GM23338 (cell line): ENCODE measurements around the gene ZEB2. TPM values are rescaled to one million over a fixed set of nuclear protein-coding genes. Genes with fewer than 3 reads are reported as not detected.

Experiments
- ATAC-seq: fragments of 200-7000 bp; cut with Tn5 transposase; 3 replicates; pipeline ENCODE4 v1.9.1; 2020
- DNase-seq: peaks from one replicate; pipeline ENCODE4 v3.0.0-alpha.2; 2015; ENCODE audit warnings: low spot score
- H2AFZ ChIP-seq: fragments of 200-600 bp; sonication (generic); 2 replicates; pipeline ENCODE4 v1.8.0; 2016; ENCODE audit warnings: antibody characterized with exemption, mild to moderate bottlenecking, moderate library complexity
- H3F3A ChIP-seq: fragments of 200-600 bp; sonication (generic); replicated peaks from 2 replicates; pipeline ENCODE4 v1.8.0; 2017; ENCODE audit warnings: antibody characterized with exemption, mixed run types, low read depth
- H3K27ac ChIP-seq: fragments of 200-600 bp; sonication (generic); 2 replicates; pipeline ENCODE4 v1.6.1; 2016; ENCODE audit warnings: low read depth
- H3K27me3 ChIP-seq: fragments of 200-600 bp; sonication (generic); 2 replicates; pipeline ENCODE4 v1.8.0; 2016; ENCODE audit warnings: mild to moderate bottlenecking, mixed run types, moderate library complexity; ENCODE audit not compliant: insufficient read depth
- H3K36me3 ChIP-seq: fragments of 200-600 bp; sonication (generic); 2 replicates; pipeline ENCODE4 v1.8.0; 2016; ENCODE audit warnings: mild to moderate bottlenecking; ENCODE audit not compliant: insufficient read depth
- H3K4me1 ChIP-seq: fragments of 200-600 bp; sonication (generic); 2 replicates; pipeline ENCODE4 v1.8.0; 2016; ENCODE audit warnings: mild to moderate bottlenecking, moderate library complexity; ENCODE audit not compliant: insufficient read depth
- H3K4me2 ChIP-seq: fragments of 200-600 bp; sonication (generic); 2 replicates; pipeline ENCODE4 v1.7.1; 2017; ENCODE audit warnings: mixed run types
- H3K4me3 ChIP-seq: fragments of 200-600 bp; sonication (generic); 2 replicates; pipeline ENCODE4 v1.6.1; 2016; ENCODE audit warnings: mixed run types
- H3K79me2 ChIP-seq: fragments of 200-600 bp; sonication (generic); replicated peaks from 2 replicates; pipeline ENCODE4 v1.8.0; 2017; ENCODE audit warnings: mild to moderate bottlenecking; ENCODE audit not compliant: insufficient read depth
- H3K9me2 ChIP-seq: fragments of 200-600 bp; sonication (generic); 2 replicates; pipeline ENCODE4 v1.8.0; 2017; ENCODE audit not compliant: insufficient read depth
- H4K20me1 ChIP-seq: fragments of 200-600 bp; sonication (generic); replicated peaks from 2 replicates; pipeline ENCODE4 v1.8.0; 2017; ENCODE audit warnings: mild to moderate bottlenecking; ENCODE audit not compliant: insufficient read depth
- H3K27ac Mint-ChIP-seq: 2 replicates; pipeline ENCODE4 v1.8.0; 2020; ENCODE audit warnings: inconsistent platforms, mild to moderate bottlenecking, moderate library complexity, mixed read lengths
- H3K27me3 Mint-ChIP-seq: 3 replicates; pipeline ENCODE4 v1.8.0; 2022; ENCODE audit warnings: low read depth, mild to moderate bottlenecking, moderate library complexity, mixed read lengths, inconsistent platforms; ENCODE audit not compliant: insufficient read depth, poor library complexity
- H3K36me3 Mint-ChIP-seq: 3 replicates; pipeline ENCODE4 v1.8.0; 2021; ENCODE audit warnings: low read depth, mild to moderate bottlenecking, inconsistent platforms, moderate library complexity, mixed read lengths
- H3K4me1 Mint-ChIP-seq: 3 replicates; pipeline ENCODE4 v1.8.0; 2020; ENCODE audit warnings: mild to moderate bottlenecking, inconsistent platforms, mixed read lengths
- H3K4me3 Mint-ChIP-seq: 3 replicates; pipeline ENCODE4 v1.8.0; 2021; ENCODE audit warnings: moderate library complexity, mild to moderate bottlenecking, inconsistent platforms, mixed read lengths
- H3K9me3 Mint-ChIP-seq: 3 replicates; pipeline ENCODE4 v1.8.0; 2020; ENCODE audit warnings: moderate library complexity, mild to moderate bottlenecking, inconsistent platforms, mixed read lengths
- CREB1 ChIP-seq: fragments of 250-450 bp; sonication (Bioruptor Pico); IDR thresholded peaks from 2 replicates; pipeline ENCODE4 v1.5.0; 2020; ENCODE audit warnings: low read depth, mild to moderate bottlenecking, moderate library complexity
- CTCF ChIP-seq, 2 experiments: fragments of 200-600 bp in 1 of 2; sonication (generic) in 1 of 2; conservative IDR thresholded peaks; 2 replicates each; pipeline versions ENCODE4 v1.5.1 to v1.6.1; 2016 to 2017; ENCODE audit warnings: antibody characterized with exemption in 2 of 2, low read depth in 2 of 2, mild to moderate bottlenecking in 2 of 2, moderate library complexity in 1 of 2
- ETS1 ChIP-seq: IDR thresholded peaks from 2 replicates; pipeline ENCODE4 v1.6.1; 2016; ENCODE audit warnings: antibody characterized with exemption
- EZH2 ChIP-seq: fragments of 200-600 bp; sonication (generic); IDR thresholded peaks from one replicate; pipeline ENCODE4 v1.8.0; 2017; ENCODE audit warnings: antibody characterized with exemption, mild to moderate bottlenecking, low read depth; ENCODE audit not compliant: unreplicated experiment
- EZH2phosphoT487 ChIP-seq: fragments of 200-600 bp; sonication (generic); IDR thresholded peaks from one replicate; pipeline ENCODE4 v1.8.1; 2018; ENCODE audit warnings: antibody characterized with exemption; ENCODE audit not compliant: unreplicated experiment
- NANOG ChIP-seq: IDR thresholded peaks from 2 replicates; pipeline ENCODE4 v1.6.1; 2016; ENCODE audit warnings: antibody characterized with exemption, borderline replicate concordance
- ZNF331 ChIP-seq: fragments of 250-450 bp; sonication (Bioruptor Pico); IDR thresholded peaks from 2 replicates; pipeline ENCODE4 v1.5.0; 2020; ENCODE audit warnings: low read depth, mild to moderate bottlenecking, moderate library complexity
- ZNF462 ChIP-seq: fragments of 250-450 bp; sonication (Bioruptor Pico); IDR thresholded peaks from 2 replicates; pipeline ENCODE4 v1.5.0; 2020; ENCODE audit warnings: mild to moderate bottlenecking, moderate library complexity
- polyA plus RNA-seq: library from polyadenylated mRNA; unstranded; fragments of >200 nt; fragmentation: Nextera tagmentation; extraction: Ambion mirVana; gene quantifications from 2 replicates; pipeline ENCODE4 v1.2.1, GENCODE V29; 2016
- total RNA-seq: library from RNA; depleted of rRNA; stranded (reverse); fragments of >200 nt; shearing (Covaris generic); gene quantifications from 2 replicates; pipeline ENCODE4 v1.2.3, GENCODE V29; 2014

ZEB2 gene
- total and polyA plus RNA-seq, 2 experiments from 2014 or later, result 0.45 TPM; not detected in 1

GRCh38 chr2:144508172-144508851, 11.6 kb downstream of the ZEB2 start (continued):
- TF ChIP-seq ZNF462, result no peak
- no peak for TF ChIP-seq CTCF (conservative IDR thresholded peaks at IDR 0.05; ENCODE audit: low read depth in 2 of 2)

- no peak overlapping the region for H3K4me3 Mint-ChIP-seq
- Histone ChIP-seq H3K9me2 (no peaks in the 10 kb centered on the region), H3K27me3 (peaks cover 62% of the 10 kb centered on the region), H3K36me3 (no peaks in the 10 kb centered on the region), H4K20me1 (no peaks in the 10 kb centered on the region), H3F3A (no peaks in the 10 kb centered on the region; the same call in 1 of the 2 replicates), H3K79me2 (no peaks in the 10 kb centered on the region), H3K4me3 (no peak overlapping the region), H3K27ac (no peak overlapping the region), H2AFZ (no peak overlapping the region), H3K4me2 (no peak overlapping the region), H3K4me1 (peaks cover 52% of the 10 kb centered on the region)
- H3K27ac Mint-ChIP-seq, result no peak overlapping the region
- no peaks in the 10 kb centered on the region for H3K9me3 Mint-ChIP-seq
- peaks cover 55% of the 10 kb centered on the region for H3K27me3 Mint-ChIP-seq
- ATAC-seq, result no peak
- DNase-seq, result no peak
- H3K36me3 Mint-ChIP-seq, result no peaks in the 10 kb centered on the region
- peaks cover 72% of the 10 kb centered on the region for H3K4me1 Mint-ChIP-seq
- TF ChIP-seq ZNF331 (CRISPR knock-in tag) (no peak), CREB1 (CRISPR knock-in tag) (no peak), ETS1 (no peak), EZH2phosphoT487 (no peak), NANOG (no peak), EZH2 (no peak)
Measured at GRCh38 chr2:144507441-144508171, 12.3 kb downstream of the ZEB2 start.
